Peyer's patch (tissue), 4 donors: Measurements from ENCODE around the gene LIPF. TPM values are rescaled to one million over a fixed set of nuclear protein-coding genes. Genes with fewer than 3 reads are reported as not detected.

Source experiments
- DNase-seq, 3 donors: peaks; one replicate each; pipeline ENCODE4 v3.0.0-alpha.2; 2017 to 2019
- H3K27ac ChIP-seq, 4 donors: fragments of 200-600 bp; sonication (generic); one replicate each; pipeline ENCODE4 v1.5.1; 2016 to 2019
- H3K27me3 ChIP-seq, 2 donors: fragments of 200-600 bp; sonication (generic); one replicate each; pipeline ENCODE4 v1.5.1; 2019
- H3K36me3 ChIP-seq, 3 donors: fragments of 200-600 bp; sonication (generic); one replicate each; pipeline ENCODE4 v1.5.1; 2016 to 2019
- H3K4me1 ChIP-seq, 4 donors: fragments of 200-600 bp; sonication (generic); one replicate each; pipeline ENCODE4 v1.5.1; 2016 to 2019
- H3K4me3 ChIP-seq, 4 donors: fragments of 200-600 bp; sonication (generic); 1 replicate in 3 of 4; 2 replicates in 1 of 4; pipeline ENCODE4 v1.5.1; 2016 to 2019; ENCODE audit warnings: mild to moderate bottlenecking in 1 of 4
- H3K9me3 ChIP-seq, 4 donors: fragments of 200-600 bp; sonication (generic); one replicate each; pipeline ENCODE4 v1.5.1; 2016 to 2019; ENCODE audit warnings: mild to moderate bottlenecking in 1 of 4
- CTCF ChIP-seq, 6 experiments: fragments of 450-650 bp in 4 of 6; fragments of 200-600 bp in 2 of 6; sonication (generic) in 1 of 6; IDR thresholded peaks; one replicate each; pipeline ENCODE4 v1.5.1; 2017 to 2019; ENCODE audit warnings: antibody characterized with exemption in 6 of 6, mild to moderate bottlenecking in 3 of 6, moderate library complexity in 1 of 6
- POLR2A ChIP-seq, 2 donors: fragments of 450-650 bp; IDR thresholded peaks; one replicate each; pipeline ENCODE4 v1.5.1; 2017; ENCODE audit warnings: antibody characterized with exemption in 2 of 2, mild to moderate bottlenecking in 2 of 2, moderate library complexity in 2 of 2
- total RNA-seq, 4 donors: library from RNA; depleted of rRNA; stranded (reverse); fragments of >200 nt; gene quantifications; one replicate each; pipeline ENCODE4 v1.1.0, GENCODE V29; 2016

Gene LIPF
- total RNA-seq, 4 donors from 2014 or later = not detected

GRCh38 chr10:88651101-88651551 is 13.1 kb upstream of the LIPF start:
- Histone ChIP-seq H3K27me3 (no peaks in the 10 kb centered on the region), H3K27ac (no peak overlapping the region), H3K9me3 (no peaks in the 10 kb centered on the region), H3K4me1 (no peaks in the 10 kb centered on the region), H3K36me3 (no peaks in the 10 kb centered on the region), H3K4me3 (no peak overlapping the region)
- no peak for DNase-seq
- TF ChIP-seq CTCF (IDR thresholded peaks at IDR 0.05) = no peak
- TF ChIP-seq POLR2A (IDR thresholded peaks at IDR 0.05) = no peak

GRCh38 chr10:88652616-88653015 is 11.6 kb upstream of the LIPF start:
- H3K27me3 ChIP-seq = no peaks in the 10 kb centered on the region
- no peak overlapping the region for H3K4me3 ChIP-seq
- H3K9me3 ChIP-seq = no peaks in the 10 kb centered on the region
- TF ChIP-seq POLR2A (IDR thresholded peaks at IDR 0.05) = no peak
- TF ChIP-seq CTCF (IDR thresholded peaks at IDR 0.05) = no peak
- no peaks in the 10 kb centered on the region for H3K4me1 ChIP-seq
- no peak for DNase-seq
- H3K27ac ChIP-seq = no peak overlapping the region
- no peaks in the 10 kb centered on the region for H3K36me3 ChIP-seq

GRCh38 chr10:88657901-88658300 is 6.3 kb upstream of the LIPF start:
- Histone ChIP-seq H3K4me1 (no peaks in the 10 kb centered on the region), H3K4me3 (no peak overlapping the region), H3K36me3 (no peaks in the 10 kb centered on the region), H3K27ac (no peak overlapping the region), H3K27me3 (no peaks in the 10 kb centered on the region), H3K9me3 (no peaks in the 10 kb centered on the region)
- TF ChIP-seq CTCF (IDR thresholded peaks at IDR 0.05) = no peak
- no peak for TF ChIP-seq POLR2A (IDR thresholded peaks at IDR 0.05)
- no peak for DNase-seq

GRCh38 chr10:88659725-88660597 is 4.3 kb upstream of the LIPF start:
- no peak for DNase-seq

GRCh38 chr10:88660598-88660884 is 3.7 kb upstream of the LIPF start:
- no peak for DNase-seq
- Histone ChIP-seq H3K27me3 (no peaks in the 10 kb centered on the region), H3K4me1 (no peaks in the 10 kb centered on the region), H3K27ac (no peak overlapping the region), H3K9me3 (no peaks in the 10 kb centered on the region), H3K4me3 (no peak overlapping the region), H3K36me3 (no peaks in the 10 kb centered on the region)
- no peak for TF ChIP-seq CTCF (IDR thresholded peaks at IDR 0.05)
- TF ChIP-seq POLR2A (IDR thresholded peaks at IDR 0.05) = no peak

More at GRCh38 chr10:88659725-88660597, 4.3 kb upstream of the LIPF start:
- H3K4me1 ChIP-seq = no peaks in the 10 kb centered on the region
- H3K4me3 ChIP-seq = no peak overlapping the region
- H3K9me3 ChIP-seq = no peaks in the 10 kb centered on the region
- H3K27ac ChIP-seq = no peak overlapping the region
- no peaks in the 10 kb centered on the region for H3K36me3 ChIP-seq
- no peaks in the 10 kb centered on the region for H3K27me3 ChIP-seq
- TF ChIP-seq POLR2A (IDR thresholded peaks at IDR 0.05) (no peak), CTCF (IDR thresholded peaks at IDR 0.05) (no peak)
